GM12873 (cell line): ENCODE data around the gene ICA1L.

Experiments used
- CTCF ChIP-seq: IDR thresholded peaks from 2 replicates; pipeline ENCODE4 v1.5.1; 2012; ENCODE audit warnings: low read depth, mild to moderate bottlenecking, moderate library complexity, low read length, control low read depth; ENCODE audit not compliant: insufficient read depth; ENCODE audit errors: missing control alignments

The ICA1L gene

GRCh38 chr2:202758128-202758527 is 113.4 kb downstream of the ICA1L start:
- no peak for TF ChIP-seq CTCF

GRCh38 chr2:202757339-202757738 is 114.2 kb downstream of the ICA1L start:
- TF ChIP-seq CTCF: no peak

DNA sequence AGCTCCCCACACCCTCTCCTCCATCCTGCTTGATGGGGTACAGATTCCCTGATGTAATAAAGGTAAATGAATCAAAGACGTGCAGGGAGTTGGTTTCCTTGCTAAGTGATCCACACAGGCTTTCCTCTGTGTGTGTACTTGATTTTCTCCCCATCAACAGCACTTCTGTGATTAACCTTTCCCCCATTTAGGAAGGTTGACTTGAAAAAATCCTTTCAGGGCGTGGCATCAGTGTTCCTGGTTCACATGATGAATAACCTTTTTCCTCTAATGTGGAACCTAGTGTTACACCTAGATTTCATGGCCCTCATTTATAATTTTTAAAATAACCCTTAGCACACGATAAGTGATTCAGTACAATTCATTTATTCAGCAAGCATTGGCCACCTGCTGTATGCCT is 115.0 kb downstream of the ICA1L start:
- no peak for TF ChIP-seq CTCF

DNA sequence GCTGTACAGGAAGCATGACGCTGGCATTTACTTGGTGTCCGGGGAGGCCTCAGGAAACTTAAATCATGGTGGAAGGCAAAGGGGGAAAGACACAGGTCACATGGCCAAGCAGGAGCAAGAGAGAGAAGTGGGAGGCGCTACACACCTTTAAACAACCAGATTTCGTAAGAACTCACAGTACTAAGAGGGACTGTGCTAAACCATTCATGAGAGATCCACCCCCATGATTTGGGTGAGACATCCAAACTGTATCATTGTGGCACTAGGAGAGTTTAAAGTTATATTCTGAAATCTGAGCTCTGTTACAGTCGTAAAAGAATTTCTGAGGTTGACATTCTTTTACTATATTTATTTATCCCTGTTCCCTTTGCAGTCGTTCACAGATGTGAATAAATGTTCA is 116.6 kb downstream of the ICA1L start:
- TF ChIP-seq CTCF: no peak

GRCh38 chr2:202752071-202752470 is 119.5 kb downstream of the ICA1L start:
- no peak for TF ChIP-seq CTCF

DNA sequence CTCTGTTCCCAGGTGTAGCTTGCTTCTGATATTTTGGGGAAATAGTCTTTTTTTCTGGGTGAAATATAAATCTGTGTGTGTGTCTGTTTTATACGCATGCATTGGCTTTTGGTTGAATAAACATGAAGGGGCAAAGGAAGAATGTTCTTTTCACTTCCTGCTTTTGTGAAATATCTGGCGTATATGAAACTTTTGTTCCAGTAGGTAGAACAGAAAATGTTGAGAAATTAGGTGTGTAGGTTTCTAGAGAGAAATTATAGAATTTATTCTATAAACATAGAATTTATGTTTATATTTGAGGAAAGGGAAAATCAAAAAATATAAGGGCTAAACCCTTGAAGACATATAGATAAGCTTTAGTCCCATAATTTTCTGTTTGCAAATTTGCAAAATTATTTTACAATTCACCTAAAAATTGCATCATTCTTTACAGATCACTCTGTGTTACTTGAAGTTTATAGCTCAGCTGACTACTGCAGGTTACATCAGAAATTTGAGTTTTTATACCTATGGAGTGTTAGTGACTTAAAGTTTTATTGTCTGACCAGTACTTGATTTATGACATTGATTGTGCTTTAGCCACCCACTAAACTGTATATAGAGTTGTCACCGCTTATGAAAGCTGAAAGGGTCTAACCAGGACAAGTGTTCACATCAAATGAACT is 120.7 kb downstream of the ICA1L start:
- no peak for TF ChIP-seq CTCF

GRCh38 chr2:202749477-202749876 is 122.1 kb downstream of the ICA1L start:
- no peak for TF ChIP-seq CTCF
